C4-2B (cell line): Measurements from ENCODE around the gene TOX2.

Experiments used
- CTCF ChIP-seq: fragments of 450-650 bp; conservative IDR thresholded peaks from 2 replicates; pipeline ENCODE4 v1.5.1; 2017; ENCODE audit warnings: mild to moderate bottlenecking
- ZFX ChIP-seq: fragments of 450-650 bp; IDR thresholded peaks from 2 replicates; pipeline ENCODE4 v1.6.1; 2017

GRCh38 chr20:44071526-44072111, 157.0 kb downstream of the TOX2 start:
- TF ChIP-seq CTCF, result no peak
- TF ChIP-seq ZFX, result no peak
